Measurements from ENCODE around the gene PTPN7.

Gene PTPN7

DNA sequence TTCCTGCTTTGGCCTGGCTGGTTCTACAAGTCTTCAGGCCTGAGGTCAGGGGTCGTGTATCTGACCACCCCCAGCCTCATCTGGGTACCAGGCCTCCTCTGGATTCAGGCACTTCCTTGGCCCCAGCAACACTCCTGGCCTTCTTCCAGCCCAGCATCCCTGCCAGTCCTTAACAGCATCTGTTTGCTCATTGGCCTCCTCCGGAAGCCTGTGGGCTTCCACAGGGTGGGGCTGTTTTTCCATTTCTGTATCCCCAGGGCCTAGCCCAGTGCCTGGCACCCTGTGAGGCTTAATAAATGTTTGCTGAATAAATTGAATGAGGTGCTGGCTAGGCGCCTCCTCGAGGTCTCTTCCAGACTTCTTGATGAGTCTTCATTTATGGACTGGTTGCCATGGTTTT is 59.2 kb downstream of the PTPN7 start:
- no peaks in the 10 kb centered on the region for H3K27me3 ChIP-seq (ENCODE audit: control insufficient read depth, insufficient read depth, low read length)
- no peaks in the 10 kb centered on the region for H3K9me3 ChIP-seq (ENCODE audit: control insufficient read depth, insufficient read depth, low read length)
- no CpG with 5 or more reads among the region's 4 CpGs for WGBS (ENCODE audit: insufficient coverage, insufficient read length)
- H3K27ac ChIP-seq (ENCODE audit: low read length) = no peak overlapping the region
- DNase-seq (ENCODE audit: low read depth, low spot score) = no peak
- H3K36me3 ChIP-seq (ENCODE audit: control insufficient read depth, insufficient read depth, low read length) = no peaks in the 10 kb centered on the region
- H3K4me1 ChIP-seq (ENCODE audit: control insufficient read depth, insufficient read depth, low read length) = peaks cover 2% of the 10 kb centered on the region; the same call in 1 of the 2 replicates
- H3K4me3 ChIP-seq (ENCODE audit: low read length) = no peak overlapping the region
